ENCODE data around the gene B3GNT3. TPM values are rescaled to one million over a fixed set of nuclear protein-coding genes. Genes with fewer than 3 reads are reported as not detected.

B3GNT3 gene
- total and polyA plus RNA-seq, 2 experiments from 2014 or later = not detected

DNA sequence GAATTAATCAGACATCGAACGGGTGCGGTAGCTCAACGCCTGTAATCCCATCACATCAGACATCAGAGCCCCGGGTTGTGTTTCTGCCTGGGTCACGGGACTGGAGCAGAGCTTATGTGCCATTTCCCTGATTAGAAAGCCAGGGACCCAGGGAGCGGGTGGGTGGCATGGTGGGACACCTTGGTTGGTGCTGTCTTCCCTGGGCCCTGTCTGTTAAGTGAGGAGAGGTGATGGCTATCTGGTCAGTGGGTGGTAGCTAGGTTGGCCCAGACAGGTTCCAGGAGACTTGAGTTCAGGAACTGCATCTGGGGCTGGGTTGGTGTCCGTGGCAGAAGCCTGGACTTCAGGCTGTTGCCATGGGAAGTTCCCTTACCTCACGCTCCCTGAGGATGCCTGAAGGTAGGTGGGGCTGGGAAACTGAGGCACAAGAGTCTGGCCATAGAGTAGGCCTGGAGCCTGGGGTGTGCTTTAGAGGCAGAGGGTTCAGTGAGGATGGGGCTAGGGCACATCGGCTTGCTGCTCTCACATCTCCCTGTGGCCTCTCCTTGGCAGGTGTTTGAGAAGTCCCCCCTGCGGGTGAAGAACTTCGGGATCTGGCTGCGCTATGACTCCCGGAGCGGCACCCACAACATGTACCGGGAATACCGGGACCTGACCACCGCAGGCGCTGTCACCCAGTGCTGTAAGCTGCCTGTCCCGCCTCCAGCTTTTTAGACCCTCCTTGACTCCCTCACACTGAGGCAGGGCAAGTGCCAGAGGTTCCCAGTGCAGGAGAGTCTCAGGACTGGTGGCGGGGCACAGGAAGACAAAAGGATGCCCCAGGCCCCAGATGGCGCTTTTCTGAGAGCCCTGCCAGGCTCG is 66.8 kb downstream of the B3GNT3 start:
- no peak overlapping the region for H3K27ac ChIP-seq
- no peak for TF ChIP-seq EZH2phosphoT487 (IDR thresholded peaks at IDR 0.05; ENCODE audit: insufficient read depth, low read depth)
- TF ChIP-seq EZH2 (IDR thresholded peaks at IDR 0.05; ENCODE audit: insufficient read depth, poor library complexity, severe bottlenecking) = no peak
- H4K20me1 ChIP-seq (ENCODE audit: insufficient read depth) = peaks cover 11% of the 10 kb centered on the region; the same call in 1 of the 2 replicates

DNA sequence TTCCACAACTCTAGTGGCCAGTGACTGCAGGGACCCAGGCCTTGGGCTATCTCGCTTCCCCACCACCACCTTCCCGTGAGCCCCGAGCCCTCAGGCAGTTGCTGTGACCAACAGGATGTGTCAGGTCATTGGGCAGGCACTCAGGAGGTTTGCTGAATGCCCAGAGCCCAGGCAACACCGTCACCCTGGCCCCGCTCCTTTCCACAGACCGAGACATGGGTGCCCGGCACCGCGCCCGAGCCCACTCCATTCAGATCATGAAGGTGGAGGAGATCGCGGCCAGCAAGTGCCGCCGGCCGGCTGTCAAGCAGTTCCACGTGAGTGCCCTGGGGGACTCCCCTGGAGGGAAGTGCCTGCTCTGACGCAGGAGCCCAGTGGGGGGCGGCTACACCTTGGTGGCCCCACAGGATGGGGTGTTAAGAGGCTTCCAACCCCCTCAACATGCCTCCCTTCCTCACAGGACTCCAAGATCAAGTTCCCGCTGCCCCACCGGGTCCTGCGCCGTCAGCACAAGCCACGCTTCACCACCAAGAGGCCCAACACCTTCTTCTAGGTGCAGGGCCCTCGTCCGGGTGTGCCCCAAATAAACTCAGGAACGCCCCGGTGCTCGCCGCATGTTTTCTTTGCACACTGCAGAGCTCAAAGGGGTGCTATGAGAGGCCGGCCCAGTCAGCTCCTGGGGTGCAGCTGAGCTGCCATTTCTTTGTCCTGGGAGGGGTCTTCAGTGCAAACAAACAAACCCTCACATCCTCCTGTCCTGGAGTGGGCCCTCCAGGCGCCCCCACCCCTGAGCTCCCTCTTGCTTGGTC is 68.0 kb downstream of the B3GNT3 start:
- TF ChIP-seq EZH2phosphoT487 (IDR thresholded peaks at IDR 0.05; ENCODE audit: insufficient read depth, low read depth) (no peak), EZH2 (IDR thresholded peaks at IDR 0.05; ENCODE audit: insufficient read depth, poor library complexity, severe bottlenecking) (no peak)
- Histone ChIP-seq H4K20me1 (ENCODE audit: insufficient read depth) (peaks cover 11% of the 10 kb centered on the region; the same call in 1 of the 2 replicates), H3F3A (ENCODE audit: insufficient read depth) (peaks cover 41% of the 10 kb centered on the region), H3K36me3 (ENCODE audit: low read depth) (peaks cover 41% of the 10 kb centered on the region; the same call in 1 of the 2 replicates), H3K9me2 (ENCODE audit: insufficient read depth) (no peaks in the 10 kb centered on the region), H3K9ac (0 out of 2 replicates have a peak overlapping the region, but pooled peaks have one; percentile 99), H3K79me2 (ENCODE audit: insufficient read depth) (peaks cover 37% of the 10 kb centered on the region), H3K4me3 (no peak overlapping the region), H3K4me2 (ENCODE audit: unreplicated experiment) (no peak overlapping the region), H3K27ac (0 out of 2 replicates have a peak overlapping the region, but pooled peaks have one; percentile 15), H2AFZ (no peak overlapping the region), H3K9me3 (ENCODE audit: low read depth) (no peaks in the 10 kb centered on the region), H3K27me3 (replicated peaks; ENCODE audit: insufficient read depth) (no peaks in the 10 kb centered on the region), H3K4me1 (ENCODE audit: insufficient read depth) (peaks cover 14% of the 10 kb centered on the region; the same call in 1 of the 2 replicates)
- 84 to 85% methylated on average over 19 to 31 of the region's 31 CpGs for WGBS, 2 experiments (ENCODE audit: low coverage in 1 of 2, low lambda C conversion rate in 2 of 2, missing lambda C conversion rate in 2 of 2)
- no peak for DNase-seq
- in situ Hi-C loops (cut with MboI) = no loop called here

More for the DNA sequence above, 66.8 kb downstream of the B3GNT3 start:
- Histone ChIP-seq H3K4me2 (ENCODE audit: unreplicated experiment) (peak overlapping the region; percentile 92), H3K9me3 (ENCODE audit: low read depth) (no peaks in the 10 kb centered on the region), H3K36me3 (ENCODE audit: low read depth) (peaks cover 41% of the 10 kb centered on the region; the same call in 1 of the 2 replicates), H3K4me3 (peak overlapping the region; percentile 98), H2AFZ (no peak overlapping the region), H3K79me2 (ENCODE audit: insufficient read depth) (peaks cover 37% of the 10 kb centered on the region), H3K27me3 (replicated peaks; ENCODE audit: insufficient read depth) (no peaks in the 10 kb centered on the region), H3K4me1 (ENCODE audit: insufficient read depth) (peaks cover 14% of the 10 kb centered on the region; the same call in 1 of the 2 replicates), H3F3A (ENCODE audit: insufficient read depth) (peaks cover 41% of the 10 kb centered on the region), H3K9ac (peak overlapping the region; percentile 99), H3K9me2 (ENCODE audit: insufficient read depth) (no peaks in the 10 kb centered on the region)
- in situ Hi-C loops (cut with MboI) = no loop called here
- 67% methylated on average over 21 to 23 of the region's 23 CpGs for WGBS, 2 experiments (ENCODE audit: low coverage in 1 of 2, low lambda C conversion rate in 2 of 2, missing lambda C conversion rate in 2 of 2)
- DNase-seq = no peak

Small RNA genes within 50 kb of the gene (small RNA-seq; reads per million reads assigned to genes)
- gene SNORA68 (ENCODE audit: low read depth, low replicate concordance) = not detected

Other genes starting within 250 kb of the B3GNT3 start
- 126 and 134 TPM in 2 replicates for gene COLGALT1, start 239.5 kb upstream of the B3GNT3 start, total RNA-seq (2014; rRNA removed; shearing (Covaris generic))
- gene COLGALT1, start 239.5 kb upstream of the B3GNT3 start, polyA plus RNA-seq (2016; fragmentation: Nextera tagmentation; extraction: Ambion mirVana) = 98.9 and 104 TPM in 2 replicates
- gene UNC13A, start 106.8 kb upstream of the B3GNT3 start, total RNA-seq (2014; rRNA removed; shearing (Covaris generic)) = under 0.01 and 0.11 TPM in 2 replicates
- gene UNC13A, start 106.8 kb upstream of the B3GNT3 start, polyA plus RNA-seq (2016; fragmentation: Nextera tagmentation; extraction: Ambion mirVana) = 0.03 TPM in 2 replicates
- 20.4 and 37.1 TPM in 2 replicates for gene MAP1S, start 75.7 kb upstream of the B3GNT3 start, total RNA-seq (2014; rRNA removed; shearing (Covaris generic))
- gene MAP1S, start 75.7 kb upstream of the B3GNT3 start, polyA plus RNA-seq (2016; fragmentation: Nextera tagmentation; extraction: Ambion mirVana) = 41.7 and 44.8 TPM in 2 replicates
- gene FCHO1, start 43.7 kb upstream of the B3GNT3 start, total RNA-seq (2014; rRNA removed; shearing (Covaris generic)) = 0.43 and 0.89 TPM in 2 replicates
- 0.96 and 1.1 TPM in 2 replicates for gene FCHO1, start 43.7 kb upstream of the B3GNT3 start, polyA plus RNA-seq (2016; fragmentation: Nextera tagmentation; extraction: Ambion mirVana)
- gene INSL3, start 26.4 kb downstream of the B3GNT3 start, total RNA-seq (2014; rRNA removed; shearing (Covaris generic)) = not detected in 2 replicates
- not detected in 2 replicates for gene INSL3, start 26.4 kb downstream of the B3GNT3 start, polyA plus RNA-seq (2016; fragmentation: Nextera tagmentation; extraction: Ambion mirVana)
- 5.9 and 8.7 TPM in 2 replicates for gene JAK3, start 52.8 kb downstream of the B3GNT3 start, total RNA-seq (2014; rRNA removed; shearing (Covaris generic))
- 4.1 and 5.0 TPM in 2 replicates for gene JAK3, start 52.8 kb downstream of the B3GNT3 start, polyA plus RNA-seq (2016; fragmentation: Nextera tagmentation; extraction: Ambion mirVana)
- gene RPL18A, start 64.8 kb downstream of the B3GNT3 start, total RNA-seq (2014; rRNA removed; shearing (Covaris generic)) = 680 and 837 TPM in 2 replicates
- 1,456 and 1,474 TPM in 2 replicates for gene RPL18A, start 64.8 kb downstream of the B3GNT3 start, polyA plus RNA-seq (2016; fragmentation: Nextera tagmentation; extraction: Ambion mirVana)
- gene SLC5A5, start 76.8 kb downstream of the B3GNT3 start, total RNA-seq (2014; rRNA removed; shearing (Covaris generic)) = not detected in 2 replicates
- not detected in 2 replicates for gene SLC5A5, start 76.8 kb downstream of the B3GNT3 start, polyA plus RNA-seq (2016; fragmentation: Nextera tagmentation; extraction: Ambion mirVana)
- gene CCDC124, start 137.9 kb downstream of the B3GNT3 start, total RNA-seq (2014; rRNA removed; shearing (Covaris generic)) = 14.4 and 29.6 TPM in 2 replicates
- gene CCDC124, start 137.9 kb downstream of the B3GNT3 start, polyA plus RNA-seq (2016; fragmentation: Nextera tagmentation; extraction: Ambion mirVana) = 125 and 130 TPM in 2 replicates
- not detected in 2 replicates for gene KCNN1, start 172.0 kb downstream of the B3GNT3 start, total RNA-seq (2014; rRNA removed; shearing (Covaris generic))
- gene KCNN1, start 172.0 kb downstream of the B3GNT3 start, polyA plus RNA-seq (2016; fragmentation: Nextera tagmentation; extraction: Ambion mirVana) = not detected in 2 replicates
- gene ARRDC2, start 213.0 kb downstream of the B3GNT3 start, total RNA-seq (2014; rRNA removed; shearing (Covaris generic)) = 15.9 and 19.7 TPM in 2 replicates
- gene ARRDC2, start 213.0 kb downstream of the B3GNT3 start, polyA plus RNA-seq (2016; fragmentation: Nextera tagmentation; extraction: Ambion mirVana) = 5.4 and 5.7 TPM in 2 replicates